Measurements from ENCODE around the gene GARNL3. TPM values are rescaled to one million over a fixed set of nuclear protein-coding genes. Genes with fewer than 3 reads are reported as not detected.

GARNL3 gene
- total RNA-seq, 1 donor from 2014 or later, result 22.9 TPM

DNA sequence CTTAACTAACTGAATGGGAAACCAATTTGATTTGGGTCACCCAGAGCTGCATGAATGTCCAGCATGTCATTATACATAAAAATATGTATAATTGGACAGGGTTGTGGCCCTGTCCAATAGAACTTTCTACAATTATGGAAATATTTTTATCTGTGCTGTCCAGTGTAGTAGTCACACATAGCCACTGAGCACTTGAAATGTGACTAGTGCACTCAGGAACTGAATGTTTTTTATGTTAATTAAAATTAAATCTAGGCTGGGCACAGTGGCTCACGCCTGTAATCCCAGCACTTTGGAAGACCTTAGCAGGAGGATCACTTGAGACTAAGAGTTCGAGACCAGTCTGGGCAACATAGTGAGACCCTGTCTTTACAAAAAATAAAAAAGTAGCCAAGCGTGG is 18.6 kb downstream of the GARNL3 start:
- intact Hi-C loops (cut with micrococcal nuclease), result no loop called here
- Histone ChIP-seq H3K36me3 (no peaks in the 10 kb centered on the region), H3K27me3 (ENCODE audit: low read depth) (no peaks in the 10 kb centered on the region), H3K27ac (replicated peaks) (peak overlapping the region; percentile 68), H3K4me3 (no peak overlapping the region), H3K9me3 (replicated peaks) (no peaks in the 10 kb centered on the region), H3K4me1 (peaks cover 54% of the 10 kb centered on the region)
- DNase-seq, result no peak
- TF ChIP-seq, protein P1, sequence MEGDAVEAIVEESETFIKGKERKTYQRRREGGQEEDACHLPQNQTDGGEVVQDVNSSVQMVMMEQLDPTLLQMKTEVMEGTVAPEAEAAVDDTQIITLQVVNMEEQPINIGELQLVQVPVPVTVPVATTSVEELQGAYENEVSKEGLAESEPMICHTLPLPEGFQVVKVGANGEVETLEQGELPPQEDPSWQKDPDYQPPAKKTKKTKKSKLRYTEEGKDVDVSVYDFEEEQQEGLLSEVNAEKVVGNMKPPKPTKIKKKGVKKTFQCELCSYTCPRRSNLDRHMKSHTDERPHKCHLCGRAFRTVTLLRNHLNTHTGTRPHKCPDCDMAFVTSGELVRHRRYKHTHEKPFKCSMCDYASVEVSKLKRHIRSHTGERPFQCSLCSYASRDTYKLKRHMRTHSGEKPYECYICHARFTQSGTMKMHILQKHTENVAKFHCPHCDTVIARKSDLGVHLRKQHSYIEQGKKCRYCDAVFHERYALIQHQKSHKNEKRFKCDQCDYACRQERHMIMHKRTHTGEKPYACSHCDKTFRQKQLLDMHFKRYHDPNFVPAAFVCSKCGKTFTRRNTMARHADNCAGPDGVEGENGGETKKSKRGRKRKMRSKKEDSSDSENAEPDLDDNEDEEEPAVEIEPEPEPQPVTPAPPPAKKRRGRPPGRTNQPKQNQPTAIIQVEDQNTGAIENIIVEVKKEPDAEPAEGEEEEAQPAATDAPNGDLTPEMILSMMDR (IDR thresholded peaks at IDR 0.05; ENCODE audit: borderline replicate concordance), result no peak

DNA sequence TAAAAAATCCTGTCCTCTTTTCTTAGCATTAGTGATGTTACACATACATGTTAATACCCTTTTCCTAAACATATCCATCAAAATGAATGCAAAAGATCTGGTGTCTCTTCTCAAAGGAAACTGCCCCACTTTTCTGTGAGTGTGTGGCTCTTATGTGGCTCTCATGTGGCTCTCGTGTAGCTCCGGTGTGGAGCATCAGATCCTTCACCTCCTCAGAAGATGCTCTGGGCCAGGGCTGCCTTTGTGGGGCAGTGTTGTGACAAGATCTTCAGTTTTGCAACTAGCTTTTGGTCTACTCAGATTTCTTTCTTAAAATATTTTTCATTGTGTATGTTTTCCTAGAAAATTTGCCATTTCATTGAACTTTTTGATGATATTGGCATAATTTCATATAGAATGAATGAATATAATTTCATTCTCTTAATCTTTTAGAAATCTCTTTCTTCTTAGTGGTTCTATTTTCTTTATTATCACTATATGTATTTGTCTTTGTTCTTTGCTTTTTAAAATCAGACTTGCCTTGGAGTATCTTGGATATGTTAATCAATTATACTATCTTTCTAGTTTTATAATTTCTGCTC is 19.4 kb downstream of the GARNL3 start:
- H3K27me3 ChIP-seq (ENCODE audit: low read depth), result no peaks in the 10 kb centered on the region
- DNase-seq, result no peak
- intact Hi-C loops (cut with micrococcal nuclease), result no loop called here
- H3K27ac ChIP-seq (replicated peaks), result no peak overlapping the region
- TF ChIP-seq, protein P1 (IDR thresholded peaks at IDR 0.05; ENCODE audit: borderline replicate concordance), result peak; percentile 45
- no peaks in the 10 kb centered on the region for H3K9me3 ChIP-seq (replicated peaks)
- H3K4me3 ChIP-seq, result no peak overlapping the region
- peaks cover 54% of the 10 kb centered on the region for H3K4me1 ChIP-seq
- H3K36me3 ChIP-seq, result no peaks in the 10 kb centered on the region

DNA sequence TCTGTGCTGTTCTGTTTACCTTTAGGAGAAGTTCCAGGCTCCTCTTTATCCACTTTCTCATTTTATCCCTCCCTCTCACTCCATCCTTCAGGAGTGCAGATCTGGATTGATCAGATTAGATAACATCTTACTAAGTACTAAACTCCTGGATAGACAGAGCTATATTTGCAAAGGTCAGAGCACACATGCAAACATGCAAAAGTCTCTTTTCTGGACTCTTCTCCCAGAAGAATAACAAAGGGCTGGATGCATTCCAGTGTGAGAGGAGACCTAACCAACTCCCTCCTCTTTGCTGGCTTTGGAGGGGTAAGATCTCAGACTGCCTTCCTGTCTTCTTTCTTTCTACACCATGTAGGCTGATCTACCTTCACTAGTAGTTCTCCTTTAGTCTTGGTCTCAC is 21.4 kb downstream of the GARNL3 start:
- H3K27ac ChIP-seq (replicated peaks), result no peak overlapping the region
- peaks cover 54% of the 10 kb centered on the region for H3K4me1 ChIP-seq
- intact Hi-C loops (cut with micrococcal nuclease), result no loop called here
- DNase-seq, result no peak
- H3K4me3 ChIP-seq, result no peak overlapping the region
- TF ChIP-seq, protein P1 (IDR thresholded peaks at IDR 0.05; ENCODE audit: borderline replicate concordance), result no peak
- H3K36me3 ChIP-seq, result no peaks in the 10 kb centered on the region
- H3K9me3 ChIP-seq (replicated peaks), result no peaks in the 10 kb centered on the region
- no peaks in the 10 kb centered on the region for H3K27me3 ChIP-seq (ENCODE audit: low read depth)

DNA sequence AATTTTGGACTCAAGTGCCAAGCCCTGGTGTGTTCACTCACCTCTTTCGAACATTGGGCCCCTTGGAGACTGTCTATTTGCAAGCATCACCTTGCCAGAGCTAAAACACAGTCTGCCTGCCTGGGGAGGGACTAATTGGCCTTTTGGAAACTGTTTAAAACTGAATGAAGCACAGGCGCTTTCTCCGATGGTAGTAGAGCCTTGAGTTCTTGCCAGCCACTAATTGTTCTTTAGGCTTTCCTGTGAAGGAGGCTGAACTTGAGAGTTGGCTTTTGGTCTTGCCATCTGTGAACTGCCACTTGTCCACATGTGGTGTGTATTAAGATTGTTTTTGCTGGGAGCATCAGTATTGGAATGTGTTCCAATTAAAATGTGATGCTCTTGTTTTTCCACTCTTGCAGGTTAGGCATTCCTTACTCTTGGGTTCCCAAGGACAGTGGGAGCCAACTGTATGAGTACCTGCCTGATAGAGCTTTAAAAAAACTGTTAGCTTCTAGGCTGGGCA is 26.0 kb downstream of the GARNL3 start:
- intact Hi-C loops (cut with micrococcal nuclease), result no loop called here
- H3K36me3 ChIP-seq, result no peaks in the 10 kb centered on the region
- no peak overlapping the region for H3K4me3 ChIP-seq
- TF ChIP-seq, protein P1 (IDR thresholded peaks at IDR 0.05; ENCODE audit: borderline replicate concordance), result no peak
- peaks cover 65% of the 10 kb centered on the region for H3K4me1 ChIP-seq
- H3K27ac ChIP-seq (replicated peaks), result peak overlapping the region; percentile 50
- H3K27me3 ChIP-seq (ENCODE audit: low read depth), result no peaks in the 10 kb centered on the region
- H3K9me3 ChIP-seq (replicated peaks), result no peaks in the 10 kb centered on the region
- DNase-seq, result no peak

DNA sequence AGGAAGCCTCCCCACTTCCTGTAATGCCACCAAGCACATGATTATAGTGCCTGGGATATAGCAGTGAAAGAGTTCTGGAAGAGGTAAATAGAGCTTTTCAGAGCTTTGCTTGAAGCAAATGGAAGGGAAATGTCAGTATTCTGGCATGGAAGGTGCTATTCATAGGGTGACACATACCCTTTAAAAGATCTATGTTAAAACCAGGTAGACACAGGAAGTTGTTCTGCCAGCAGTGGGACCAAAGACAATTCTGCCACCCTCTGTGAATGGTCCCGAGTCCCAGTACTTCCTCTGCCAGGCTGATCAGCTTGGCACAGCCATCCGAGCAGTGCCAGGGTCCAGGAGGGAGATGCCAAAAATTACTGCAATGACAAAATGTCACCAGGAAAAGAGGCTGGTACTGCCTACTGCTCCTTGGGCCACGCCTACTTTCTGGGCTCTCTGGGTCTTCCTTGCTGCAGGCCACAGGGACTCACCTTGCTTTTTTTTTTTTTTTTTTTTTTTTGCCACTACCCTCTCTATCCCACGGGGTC is 26.7 kb downstream of the GARNL3 start:
- H3K36me3 ChIP-seq, result no peaks in the 10 kb centered on the region
- no peaks in the 10 kb centered on the region for H3K27me3 ChIP-seq (ENCODE audit: low read depth)
- H3K27ac ChIP-seq (replicated peaks), result peak overlapping the region; percentile 50
- no peak overlapping the region for H3K4me3 ChIP-seq
- peaks cover 59% of the 10 kb centered on the region for H3K4me1 ChIP-seq
- no peak for DNase-seq
- no peaks in the 10 kb centered on the region for H3K9me3 ChIP-seq (replicated peaks)
- intact Hi-C loops (cut with micrococcal nuclease), result no loop called here
- TF ChIP-seq, protein P1 (IDR thresholded peaks at IDR 0.05; ENCODE audit: borderline replicate concordance), result no peak

Measured in left ventricle myocardium inferior (tissue), 1 donor.